Cardiac septum (tissue), 1 donor: ENCODE results near the gene RFLNA. TPM values are rescaled to one million over a fixed set of nuclear protein-coding genes. Genes with fewer than 3 reads are reported as not detected.

Experiments used
- DNase-seq: peaks from one replicate; pipeline ENCODE4 v3.0.0-alpha.2; 2020; ENCODE audit warnings: low spot score
- intact Hi-C: fragments of 100-400 bp; cut with DNase I; formaldehyde crosslinking; loops from one replicate; pipeline ENCODE4 v1.14.0; 2022
- long read RNA-seq: library from polyadenylated mRNA; unstranded; transcript quantifications from one replicate; pipeline ENCODE4 v2.0.0, GENCODE V29; 2021
- total RNA-seq: library from RNA; stranded (reverse); fragmentation: NEBNext Ultra II Directional; extraction: Animal tissue kit (Norgen Biotek cat#: 25700); gene quantifications from one replicate; pipeline ENCODE4 v1.2.1, GENCODE V29; 2021
- donor health status: DM: no; HTN: no; CAD: no.

The RFLNA gene
- total RNA-seq = not detected
- long read RNA-seq = 0 reads

GRCh38 chr12:124294780-124295341 is at the start of gene RFLNA:
RFLNA (plus strand) TSS chr12:124295093; CDS start chr12:124295430, 337 bp downstream.
- no peak for DNase-seq
- intact Hi-C loops = no loop called here

- intact Hi-C loops = no loop called here
- no peak for DNase-seq
Measured at GRCh38 chr12:124247331-124247730, 47.6 kb upstream of the RFLNA start.

GRCh38 chr12:124248941-124249825 is 45.7 kb upstream of the RFLNA start:
- intact Hi-C loops = no loop called here
- no peak for DNase-seq

GRCh38 chr12:124251186-124251585 is 43.7 kb upstream of the RFLNA start:
- intact Hi-C loops = no loop called here
- DNase-seq = no peak

GRCh38 chr12:124252964-124253363 is 41.9 kb upstream of the RFLNA start:
- DNase-seq = no peak
- intact Hi-C loops = no loop called here

GRCh38 chr12:124254126-124254525 is 40.8 kb upstream of the RFLNA start:
- intact Hi-C loops = no loop called here
- DNase-seq = no peak

GRCh38 chr12:124259154-124260066 is 35.5 kb upstream of the RFLNA start:
- intact Hi-C loops = no loop called here
- no peak for DNase-seq

- DNase-seq = no peak
- intact Hi-C loops = no loop called here
Measured at GRCh38 chr12:124261885-124262284, 33.0 kb upstream of the RFLNA start.

- intact Hi-C loops = no loop called here
- no peak for DNase-seq
Measured at GRCh38 chr12:124264089-124264795, 30.7 kb upstream of the RFLNA start.

GRCh38 chr12:124264879-124265278 is 30.0 kb upstream of the RFLNA start:
- intact Hi-C loops = no loop called here
- no peak for DNase-seq

- intact Hi-C loops = no loop called here
- DNase-seq = no peak
Measured at GRCh38 chr12:124267205-124267778, 27.6 kb upstream of the RFLNA start.

- intact Hi-C loops = no loop called here
- no peak for DNase-seq
Measured at GRCh38 chr12:124270671-124271070, 24.2 kb upstream of the RFLNA start.

- no peak for DNase-seq
- intact Hi-C loops = no loop called here
Measured at GRCh38 chr12:124273630-124274029, 21.3 kb upstream of the RFLNA start.

GRCh38 chr12:124276337-124276736 is 18.6 kb upstream of the RFLNA start:
- no peak for DNase-seq
- intact Hi-C loops = no loop called here

GRCh38 chr12:124277394-124278241 is 17.3 kb upstream of the RFLNA start:
- intact Hi-C loops = no loop called here
- no peak for DNase-seq

- no peak for DNase-seq
- intact Hi-C loops = no loop called here
Measured at GRCh38 chr12:124278389-124279101, 16.3 kb upstream of the RFLNA start.

GRCh38 chr12:124279315-124279714 is 15.6 kb upstream of the RFLNA start:
- DNase-seq = no peak
- intact Hi-C loops = no loop called here
